Kidney (tissue), 14 donors: Measurements from ENCODE around the gene BRI3. TPM values are rescaled to one million over a fixed set of nuclear protein-coding genes. Genes with fewer than 3 reads are reported as not detected.

Experiments used
- DNase-seq, 5 donors: peaks; one replicate each; pipeline ENCODE4 v3.0.0-alpha.2; 2013 to 2020
- FAIRE-seq: peaks from 2 replicates; lab custom pipeline; 2012; peaks lifted over from hg19 to GRCh38; lab: Jason Lieb, UNC
- H3K27ac ChIP-seq, 2 donors: one replicate each; pipeline ENCODE4 v1.7.0; 2013; ENCODE audit warnings: low read depth in 2 of 2, low read length in 2 of 2, inconsistent platforms in 1 of 2
- H3K27me3 ChIP-seq: one replicate; pipeline ENCODE4 v1.7.1; 2013; ENCODE audit warnings: low read length, inconsistent platforms; ENCODE audit not compliant: control insufficient read depth, insufficient read depth
- H3K36me3 ChIP-seq, 3 donors: one replicate each; pipeline versions ENCODE4 v1.7.0 to v1.7.1; 2013; ENCODE audit warnings: low read length in 3 of 3, control low read depth in 1 of 3, inconsistent platforms in 1 of 3; ENCODE audit not compliant: insufficient read depth in 3 of 3, control insufficient read depth in 2 of 3
- H3K4me1 ChIP-seq, 3 donors: one replicate each; pipeline versions ENCODE4 v1.7.0 to v1.7.1; 2013; ENCODE audit warnings: low read length in 3 of 3, inconsistent platforms in 1 of 3, low read depth in 1 of 3; ENCODE audit not compliant: control insufficient read depth in 2 of 3, insufficient read depth in 2 of 3
- H3K4me3 ChIP-seq, 3 donors: one replicate each; pipeline versions ENCODE4 v1.7.0 to v1.8.1; 2013; ENCODE audit warnings: low read length in 3 of 3, control low read depth in 1 of 3, inconsistent platforms in 1 of 3
- H3K9ac ChIP-seq, 3 donors: one replicate each; pipeline versions ENCODE4 v1.7.0 to v1.7.1; 2013; ENCODE audit warnings: low read length in 3 of 3, control low read depth in 1 of 3, inconsistent platforms in 1 of 3
- H3K9me3 ChIP-seq, 3 donors: one replicate each; pipeline versions ENCODE4 v1.7.0 to v1.7.1; 2013; ENCODE audit warnings: low read length in 3 of 3, control low read depth in 1 of 3, inconsistent platforms in 1 of 3; ENCODE audit not compliant: control insufficient read depth in 2 of 3, insufficient read depth in 1 of 3
- intact Hi-C: fragments of 100-400 bp; cut with DNase I; formaldehyde crosslinking; loops from one replicate; pipeline ENCODE4 v1.11.1; 2022
- polyA plus RNA-seq: library from polyadenylated mRNA; stranded (reverse); fragments of 350-450 nt; fragmentation: Illumina TruSeq; extraction: RNeasy Lipid Tissue Mini Kit (QIAGEN cat#74804); gene quantifications from one replicate; pipeline ENCODE4 v1.2.3, GENCODE V29; 2014; ENCODE audit warnings: low read depth, low replicate concordance; ENCODE audit not compliant: insufficient read depth
- total RNA-seq: library from RNA; stranded (reverse); fragmentation: NEBNext Ultra II Directional; extraction: Animal tissue kit (Norgen Biotek cat#: 25700); gene quantifications from one replicate; pipeline ENCODE4 v1.2.1, GENCODE V29; 2021
- TF ChIP-seq, protein P1 (sequence below): IDR thresholded peaks from 3 replicates; pipeline ENCODE4 v1.5.1; 2012; ENCODE audit warnings: mild to moderate bottlenecking, moderate library complexity, borderline replicate concordance; ENCODE audit not compliant: insufficient read depth; ENCODE audit errors: extremely low read depth
- donor health status: control.
- donor health status: control.
- donor health status: control.
- donor health status: control.
- donor health status: control.
- donor health status: DM: yes; HTN: yes; CAD: no.
- donor health status: Normal renal cell carcinoma (clear cell type).

BRI3 gene
- total and polyA plus RNA-seq, 2 donors from 2014 or later = 192 to 240 TPM

- no peak overlapping the region for H3K27ac ChIP-seq
- peaks cover 0 to 23% (median 10%) of the 10 kb centered on the region in 3 donors for H3K4me1 ChIP-seq
- no peak overlapping the region for H3K4me3 ChIP-seq
- H3K27me3 ChIP-seq = no peaks in the 10 kb centered on the region
- intact Hi-C loops = loop anchor here (10.0 kb wide), 1 partner anchor 113 kb away; the partner anchor contains the start of gene BAIAP2L1
- H3K9me3 ChIP-seq = no peaks in the 10 kb centered on the region
- H3K36me3 ChIP-seq = peaks cover 0 to 30% (median 10%) of the 10 kb centered on the region in 3 donors
- TF ChIP-seq, protein P1, sequence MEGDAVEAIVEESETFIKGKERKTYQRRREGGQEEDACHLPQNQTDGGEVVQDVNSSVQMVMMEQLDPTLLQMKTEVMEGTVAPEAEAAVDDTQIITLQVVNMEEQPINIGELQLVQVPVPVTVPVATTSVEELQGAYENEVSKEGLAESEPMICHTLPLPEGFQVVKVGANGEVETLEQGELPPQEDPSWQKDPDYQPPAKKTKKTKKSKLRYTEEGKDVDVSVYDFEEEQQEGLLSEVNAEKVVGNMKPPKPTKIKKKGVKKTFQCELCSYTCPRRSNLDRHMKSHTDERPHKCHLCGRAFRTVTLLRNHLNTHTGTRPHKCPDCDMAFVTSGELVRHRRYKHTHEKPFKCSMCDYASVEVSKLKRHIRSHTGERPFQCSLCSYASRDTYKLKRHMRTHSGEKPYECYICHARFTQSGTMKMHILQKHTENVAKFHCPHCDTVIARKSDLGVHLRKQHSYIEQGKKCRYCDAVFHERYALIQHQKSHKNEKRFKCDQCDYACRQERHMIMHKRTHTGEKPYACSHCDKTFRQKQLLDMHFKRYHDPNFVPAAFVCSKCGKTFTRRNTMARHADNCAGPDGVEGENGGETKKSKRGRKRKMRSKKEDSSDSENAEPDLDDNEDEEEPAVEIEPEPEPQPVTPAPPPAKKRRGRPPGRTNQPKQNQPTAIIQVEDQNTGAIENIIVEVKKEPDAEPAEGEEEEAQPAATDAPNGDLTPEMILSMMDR = no peak
- DNase-seq (no peak), FAIRE-seq (no peak)
- H3K9ac ChIP-seq = no peak overlapping the region
Measured at GRCh38 chr7:98291717-98292116, 10.2 kb downstream of the BRI3 start.

DNA sequence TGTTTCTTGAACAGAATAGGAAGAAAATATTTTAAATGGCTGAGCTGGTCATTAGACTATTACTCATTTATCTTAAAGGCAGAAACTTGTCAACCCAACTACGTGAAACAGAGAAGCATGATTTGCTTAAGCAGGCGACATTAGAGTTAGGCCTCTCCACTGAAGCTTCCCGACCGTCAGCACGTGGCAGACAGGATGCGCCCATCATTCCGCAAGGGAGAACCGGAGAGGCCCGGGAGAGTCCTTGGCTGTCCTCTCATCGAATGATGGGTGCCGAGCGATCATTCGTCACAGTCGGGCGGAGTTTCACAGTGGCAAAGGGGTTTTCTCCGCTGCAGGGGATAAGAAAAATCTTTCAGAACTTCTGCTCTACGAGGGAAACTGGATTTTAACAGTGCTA lies 11.8 kb downstream of the BRI3 start:
- Histone ChIP-seq H3K9ac (no peak overlapping the region), H3K27me3 (no peaks in the 10 kb centered on the region), H3K36me3 (peaks cover 0 to 28% (median 10%) of the 10 kb centered on the region in 3 donors), H3K9me3 (no peaks in the 10 kb centered on the region), H3K4me1 (peaks cover 0 to 8% (median 6%) of the 10 kb centered on the region in 3 donors), H3K4me3 (no peak overlapping the region), H3K27ac (no peak overlapping the region)
- intact Hi-C loops = loop anchor here (10.0 kb wide), 1 partner anchor 112 kb away; the partner anchor contains the start of gene BAIAP2L1
- TF ChIP-seq, protein P1 = no peak
- DNase-seq (no peak), FAIRE-seq (no peak)

- Histone ChIP-seq H3K27ac (no peak overlapping the region), H3K9me3 (no peaks in the 10 kb centered on the region), H3K4me1 (peaks cover 0 to 6% (median 6%) of the 10 kb centered on the region in 3 donors), H3K4me3 (no peak overlapping the region), H3K27me3 (no peaks in the 10 kb centered on the region), H3K36me3 (peaks cover 0 to 25% (median 10%) of the 10 kb centered on the region in 3 donors), H3K9ac (no peak overlapping the region)
- TF ChIP-seq, protein P1 = no peak
- DNase-seq = no peak
- FAIRE-seq = no peak
- intact Hi-C loops = loop anchor here (10.0 kb wide), 1 partner anchor 111 kb away; the partner anchor contains the start of gene BAIAP2L1
Measured at GRCh38 chr7:98293746-98294145, 12.3 kb downstream of the BRI3 start.

DNA sequence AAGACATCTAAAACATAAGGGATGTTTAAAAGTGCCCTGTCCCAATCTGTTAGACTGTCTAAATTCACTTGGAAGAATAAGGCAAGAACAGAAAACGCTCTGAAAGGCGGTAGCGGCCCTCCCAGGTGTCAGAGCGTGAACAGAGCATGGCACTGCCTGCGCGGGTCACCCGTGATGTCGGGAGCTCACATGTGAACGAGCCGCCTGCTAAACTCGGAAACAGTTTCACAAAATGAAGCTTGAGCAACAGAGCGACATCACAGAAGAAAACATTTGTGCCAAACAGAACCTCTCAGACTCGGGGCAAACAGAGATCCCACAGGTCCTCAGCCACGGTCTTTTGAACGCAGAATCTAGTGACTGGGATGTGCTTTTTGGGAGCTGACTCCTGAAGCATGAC lies 12.8 kb downstream of the BRI3 start:
- Histone ChIP-seq H3K27me3 (no peaks in the 10 kb centered on the region), H3K27ac (no peak overlapping the region), H3K9ac (no peak overlapping the region), H3K36me3 (peaks cover 0 to 25% (median 10%) of the 10 kb centered on the region in 3 donors), H3K4me3 (no peak overlapping the region), H3K4me1 (peaks cover 0 to 5% (median 4%) of the 10 kb centered on the region in 3 donors), H3K9me3 (no peaks in the 10 kb centered on the region)
- TF ChIP-seq, protein P1 = no peak
- intact Hi-C loops = loop anchor here (10.0 kb wide), 1 partner anchor 110 kb away; the partner anchor contains the start of gene BAIAP2L1
- DNase-seq (no peak), FAIRE-seq (no peak)
